A549 (cell line): ENCODE data around the gene PTPRA. TPM values are rescaled to one million over a fixed set of nuclear protein-coding genes. Genes with fewer than 3 reads are reported as not detected.
A peak's percentile ranks its signal among the peaks of the same experiment; 100 is the strongest.
"Not testable (repeated sequence)": the region's sequence is repeated elsewhere in the genome, so short reads cannot be mapped to it uniquely, and the experiment has no call there.

ENCODE experiments used
- ATAC-seq, 2 experiments: fragments of 200-7000 bp in 1 of 2; fragments of >200 bp in 1 of 2; cut with Nextera tagmentation in 1 of 2; cut with Tn5 transposase in 1 of 2; 3 replicates each; pipeline versions ENCODE4 v1.8.0 to v1.9.1; 2018 to 2020; ENCODE audit warnings: mild to moderate bottlenecking in 1 of 2, moderate library complexity in 1 of 2
- CTCF ChIA-PET: fragments of 300-600 bp; sonication (Branson Sonifier 250); formaldehyde crosslinking; extraction: SDS; loops from one replicate; lab custom pipeline; 2021; ENCODE audit warnings: antibody characterized with exemption, inconsistent platforms; lab: Yijun Ruan, JAX
- POLR2A ChIA-PET: fragments of 350-600 bp; formaldehyde crosslinking; extraction: SDS; loops from one replicate; lab custom pipeline; 2021; ENCODE audit warnings: antibody characterized with exemption, inconsistent platforms; lab: Yijun Ruan, JAX
- DNase-seq, 2 experiments: peaks; one replicate each; pipeline versions ENCODE4 v3.0.0 to v3.0.0-alpha.2; 2011 to 2016; ENCODE audit warnings: low read depth in 1 of 2, low spot score in 1 of 2
- FAIRE-seq: peaks from 2 replicates; lab custom pipeline; 2011; peaks lifted over from hg19 to GRCh38; lab: Jason Lieb, UNC
- H3K27ac ChIP-seq, 2 experiments: fragments of >200 bp; sonication (Bioruptor Twin); formaldehyde crosslinking; 3 replicates each; pipeline ENCODE4 v1.5.1; 2016 to 2017
- H3K4me1 ChIP-seq: fragments of >200 bp; sonication (Bioruptor Twin); formaldehyde crosslinking; 3 replicates; pipeline ENCODE4 v1.6.1; 2016
- H3K4me2 ChIP-seq: fragments of >200 bp; sonication (Bioruptor Twin); formaldehyde crosslinking; 3 replicates; pipeline ENCODE4 v1.6.1; 2016
- H3K4me3 ChIP-seq: fragments of >200 bp; sonication (Bioruptor Twin); formaldehyde crosslinking; 3 replicates; pipeline ENCODE4 v1.5.1; 2016
- H3K9me3 ChIP-seq: fragments of >200 bp; sonication (Bioruptor Twin); formaldehyde crosslinking; 3 replicates; pipeline ENCODE4 v1.6.1; 2016
- BHLHE40 ChIP-seq: IDR thresholded peaks from 2 replicates; pipeline ENCODE4 v1.6.1; 2012; ENCODE audit warnings: low read depth, low read length, inconsistent platforms
- CBX2 ChIP-seq: fragments of 200-600 bp; sonication (generic); IDR thresholded peaks from 2 replicates; pipeline ENCODE4 v1.6.1; 2016; ENCODE audit warnings: low read depth, mild to moderate bottlenecking, borderline replicate concordance
- CBX8 ChIP-seq: fragments of 200-600 bp; sonication (generic); IDR thresholded peaks from 2 replicates; pipeline ENCODE4 v1.6.1; 2016
- CHD4 ChIP-seq: fragments of 200-600 bp; sonication (generic); IDR thresholded peaks from 2 replicates; pipeline ENCODE4 v1.6.1; 2016; ENCODE audit warnings: antibody characterized with exemption, mild to moderate bottlenecking, borderline replicate concordance
- FOXS1 ChIP-seq: fragments of 250-450 bp; sonication (Bioruptor Pico); IDR thresholded peaks from 2 replicates; pipeline ENCODE4 v1.5.0; 2020; ENCODE audit warnings: mild to moderate bottlenecking, moderate library complexity
- HDAC2 ChIP-seq: fragments of 200-600 bp; sonication (generic); IDR thresholded peaks from 2 replicates; pipeline ENCODE4 v1.6.1; 2016
- HEYL ChIP-seq: fragments of 250-450 bp; sonication (Bioruptor Pico); IDR thresholded peaks from 2 replicates; pipeline ENCODE4 v1.8.0; 2021; ENCODE audit warnings: mild to moderate bottlenecking, moderate library complexity
- HOXB13 ChIP-seq: fragments of 250-450 bp; sonication (Bioruptor Pico); IDR thresholded peaks from 2 replicates; pipeline ENCODE4 v1.5.0; 2020; ENCODE audit warnings: low read depth, mild to moderate bottlenecking, moderate library complexity
- HOXB5 ChIP-seq: fragments of 250-450 bp; sonication (Bioruptor Pico); IDR thresholded peaks from 2 replicates; pipeline ENCODE4 v1.5.0; 2020; ENCODE audit warnings: mild to moderate bottlenecking, moderate library complexity
- KDM1A ChIP-seq: fragments of 200-600 bp; sonication (generic); IDR thresholded peaks from 2 replicates; pipeline ENCODE4 v1.6.1; 2016; ENCODE audit warnings: low read depth, mild to moderate bottlenecking
- NFE2L2 ChIP-seq: fragments of 150-350 bp; conservative IDR thresholded peaks from 2 replicates; pipeline ENCODE4 v1.6.1; 2014; ENCODE audit warnings: low read length
- PHF8 ChIP-seq: fragments of 200-600 bp; sonication (generic); IDR thresholded peaks from 2 replicates; pipeline ENCODE4 v1.6.1; 2016; ENCODE audit warnings: low read depth, mild to moderate bottlenecking, antibody characterized with exemption, moderate library complexity, borderline replicate concordance
- RAD21 ChIP-seq, 2 experiments: fragments of >200 bp in 1 of 2; sonication (Bioruptor Twin) in 1 of 2; formaldehyde crosslinking in 1 of 2; IDR thresholded peaks in 1 of 2; conservative IDR thresholded peaks in 1 of 2; 2 replicates in 1 of 2; 3 replicates in 1 of 2; pipeline ENCODE4 v1.6.1; 2012 to 2018; ENCODE audit warnings: inconsistent platforms in 1 of 2
- RARB ChIP-seq: fragments of 250-450 bp; sonication (Bioruptor Pico); IDR thresholded peaks from 2 replicates; pipeline ENCODE4 v1.8.0; 2021; ENCODE audit warnings: mild to moderate bottlenecking, moderate library complexity
- RCOR1 ChIP-seq: fragments of 150-350 bp; IDR thresholded peaks from 2 replicates; pipeline ENCODE4 v1.6.1; 2014; ENCODE audit warnings: antibody characterized with exemption, low read length, low read depth
- RFX5 ChIP-seq: fragments of 450-650 bp; IDR thresholded peaks from 2 replicates; pipeline ENCODE4 v1.7.1; 2014; ENCODE audit warnings: antibody characterized with exemption, mild to moderate bottlenecking, moderate library complexity
- RNF2 ChIP-seq: fragments of 200-600 bp; sonication (generic); IDR thresholded peaks from 2 replicates; pipeline ENCODE4 v1.6.1; 2016; ENCODE audit warnings: low read depth, mild to moderate bottlenecking, antibody characterized with exemption, moderate library complexity, borderline replicate concordance
- SMC3 ChIP-seq: fragments of >200 bp; sonication (Bioruptor Twin); formaldehyde crosslinking; IDR thresholded peaks from 3 replicates; pipeline ENCODE4 v1.6.1; 2018; ENCODE audit warnings: inconsistent platforms
- SREBF2 ChIP-seq: fragments of 450-650 bp; IDR thresholded peaks from 2 replicates; pipeline ENCODE4 v1.6.1; 2014; ENCODE audit warnings: mild to moderate bottlenecking, moderate library complexity
- TP53 ChIP-seq: fragments of 250-450 bp; sonication (Bioruptor Pico); IDR thresholded peaks from 2 replicates; pipeline ENCODE4 v1.5.0; 2021; ENCODE audit warnings: mild to moderate bottlenecking, moderate library complexity
- ZNF302 ChIP-seq: fragments of 250-450 bp; sonication (Bioruptor Pico); IDR thresholded peaks from 2 replicates; pipeline ENCODE4 v1.9.0; 2021; ENCODE audit warnings: inconsistent platforms, mild to moderate bottlenecking, moderate library complexity
- ZSCAN20 ChIP-seq: fragments of 250-450 bp; sonication (Bioruptor Pico); IDR thresholded peaks from 2 replicates; pipeline ENCODE4 v1.8.0; 2022; ENCODE audit warnings: mild to moderate bottlenecking, moderate library complexity
- WGBS: methylation state at CpG from one replicate; pipeline ENCODE4 v1.1.6; 2017; ENCODE audit errors: missing lambda C conversion rate; 5-methylcytosine and 5-hydroxymethylcytosine counted together
- polyA plus RNA-seq, 4 experiments: library from polyadenylated mRNA; depleted of rRNA in 3 of 4; stranded (reverse); fragments of >200 nt; fragmentation: RNase III in 1 of 4; extraction: RNeasy Plus Mini Kit Qiagen cat#74134 plus additional on column Dnase treatment in 1 of 4; gene quantifications; 2 replicates in 3 of 4; 3 replicates in 1 of 4; pipeline ENCODE4 v1.2.3, GENCODE V29; 2011 to 2017
- TF ChIP-seq, protein P1 (sequence below): fragments of 450-650 bp; IDR thresholded peaks from 2 replicates; pipeline ENCODE4 v1.6.1; 2014; ENCODE audit warnings: antibody characterized with exemption
- TF ChIP-seq, protein P2 (sequence below): fragments of 150-350 bp; IDR thresholded peaks from 2 replicates; pipeline ENCODE4 v1.6.1; 2014; ENCODE audit warnings: low read depth, mild to moderate bottlenecking, low read length
- TF ChIP-seq, protein P3 (sequence below): IDR thresholded peaks from 2 replicates; pipeline ENCODE4 v1.6.1; 2012
- TF ChIP-seq, protein P4 (sequence below): fragments of >200 bp; sonication (Bioruptor Twin); formaldehyde crosslinking; IDR thresholded peaks from 3 replicates; pipeline ENCODE4 v1.5.1; 2016
- TF ChIP-seq, protein P5 (sequence below): IDR thresholded peaks from 2 replicates; pipeline ENCODE4 v1.6.1; 2012; ENCODE audit warnings: low read depth, borderline replicate concordance

PTPRA gene
- polyA plus RNA-seq, 2 of the 4 experiments (the other 2 are of a cell fraction), result 29.2 to 83.2 TPM

DNA sequence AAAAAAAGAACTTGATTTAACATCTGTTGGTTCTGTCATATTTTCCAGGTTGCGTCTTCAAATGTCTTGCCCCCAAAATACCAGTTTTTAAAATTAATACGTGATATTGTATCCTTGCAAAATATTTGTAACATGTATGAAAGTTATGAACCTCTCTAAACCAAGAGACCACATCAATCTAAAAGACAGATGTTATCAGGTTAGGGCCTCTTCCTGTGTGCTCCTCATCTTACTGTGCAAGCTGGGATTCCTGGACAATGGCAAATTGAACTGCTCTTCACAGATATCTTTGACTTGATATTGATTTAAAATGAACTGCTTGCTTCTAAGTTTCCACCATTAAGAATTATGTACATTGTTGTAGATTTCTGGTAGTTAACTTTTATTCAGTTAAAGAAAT is 47.5 kb upstream of the PTPRA start:
- WGBS, result 89% methylated on average over 2 of the region's 2 CpGs
- Histone ChIP-seq H3K4me1 (peaks cover 6% of the 10 kb centered on the region), H3K9me3 (no peaks in the 10 kb centered on the region), H3K4me3 (no peak overlapping the region)
- DNase-seq (no peak), FAIRE-seq (peak; percentile 36), ATAC-seq (no peak)
- POLR2A ChIA-PET, result no interaction called here
- CTCF ChIA-PET, result no interaction called here
- TF ChIP-seq KDM1A (no peak), ZSCAN20 (no peak), HOXB5 (CRISPR knock-in tag) (no peak), SREBF2 (no peak), BHLHE40 (no peak), CBX8 (no peak), FOXS1 (CRISPR knock-in tag) (no peak)
- TF ChIP-seq, protein P1, sequence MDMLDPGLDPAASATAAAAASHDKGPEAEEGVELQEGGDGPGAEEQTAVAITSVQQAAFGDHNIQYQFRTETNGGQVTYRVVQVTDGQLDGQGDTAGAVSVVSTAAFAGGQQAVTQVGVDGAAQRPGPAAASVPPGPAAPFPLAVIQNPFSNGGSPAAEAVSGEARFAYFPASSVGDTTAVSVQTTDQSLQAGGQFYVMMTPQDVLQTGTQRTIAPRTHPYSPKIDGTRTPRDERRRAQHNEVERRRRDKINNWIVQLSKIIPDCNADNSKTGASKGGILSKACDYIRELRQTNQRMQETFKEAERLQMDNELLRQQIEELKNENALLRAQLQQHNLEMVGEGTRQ, result no peak
- TF ChIP-seq, protein P2, sequence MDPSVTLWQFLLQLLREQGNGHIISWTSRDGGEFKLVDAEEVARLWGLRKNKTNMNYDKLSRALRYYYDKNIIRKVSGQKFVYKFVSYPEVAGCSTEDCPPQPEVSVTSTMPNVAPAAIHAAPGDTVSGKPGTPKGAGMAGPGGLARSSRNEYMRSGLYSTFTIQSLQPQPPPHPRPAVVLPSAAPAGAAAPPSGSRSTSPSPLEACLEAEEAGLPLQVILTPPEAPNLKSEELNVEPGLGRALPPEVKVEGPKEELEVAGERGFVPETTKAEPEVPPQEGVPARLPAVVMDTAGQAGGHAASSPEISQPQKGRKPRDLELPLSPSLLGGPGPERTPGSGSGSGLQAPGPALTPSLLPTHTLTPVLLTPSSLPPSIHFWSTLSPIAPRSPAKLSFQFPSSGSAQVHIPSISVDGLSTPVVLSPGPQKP, result no peak
- TF ChIP-seq, all 56 proteins: peak for 0
- Histone ChIP-seq H3K27ac (no peak overlapping the region), H3K4me2 (no peak overlapping the region)

DNA sequence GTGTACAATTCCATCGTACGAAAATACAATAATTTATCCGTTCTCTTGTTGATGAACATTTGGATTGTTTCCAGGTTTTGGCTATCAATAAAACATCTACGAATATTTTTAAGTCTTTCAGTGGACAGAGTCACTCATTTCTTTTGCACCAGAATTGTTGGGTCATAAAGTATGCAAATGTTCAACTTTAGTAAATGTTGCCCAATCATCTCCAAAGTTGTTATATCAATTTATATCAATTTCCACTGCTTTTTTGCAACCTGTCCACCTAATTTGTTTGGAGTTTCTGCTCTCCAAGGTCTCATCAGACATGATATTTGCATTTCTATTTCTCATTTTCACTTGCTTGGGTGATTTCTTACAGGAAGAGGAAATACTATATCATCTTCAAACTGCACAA is 46.6 kb upstream of the PTPRA start:
- DNase-seq, result no peak
- Histone ChIP-seq H3K9me3 (no peaks in the 10 kb centered on the region), H3K4me2 (no peak overlapping the region), H3K4me1 (peaks cover 6% of the 10 kb centered on the region), H3K4me3 (no peak overlapping the region), H3K27ac (no peak overlapping the region)
- peak; percentile 32 for FAIRE-seq
- ChIA-PET CTCF (no interaction called here), POLR2A (no interaction called here)
- TF ChIP-seq CBX2, result no peak
- no peak for TF ChIP-seq SMC3
- no peak for TF ChIP-seq CHD4
- TF ChIP-seq RAD21 (conservative IDR thresholded peaks at IDR 0.05 in 1 of 2, IDR thresholded peaks at IDR 0.05 in 1 of 2), result no peak
- TF ChIP-seq, protein P2, result no peak
- no peak for TF ChIP-seq ZNF302 (CRISPR knock-in tag)
- no peak for TF ChIP-seq HOXB13 (CRISPR knock-in tag)
- no peak for ATAC-seq
- 45% methylated on average over 4 of the region's 4 CpGs for WGBS

DNA sequence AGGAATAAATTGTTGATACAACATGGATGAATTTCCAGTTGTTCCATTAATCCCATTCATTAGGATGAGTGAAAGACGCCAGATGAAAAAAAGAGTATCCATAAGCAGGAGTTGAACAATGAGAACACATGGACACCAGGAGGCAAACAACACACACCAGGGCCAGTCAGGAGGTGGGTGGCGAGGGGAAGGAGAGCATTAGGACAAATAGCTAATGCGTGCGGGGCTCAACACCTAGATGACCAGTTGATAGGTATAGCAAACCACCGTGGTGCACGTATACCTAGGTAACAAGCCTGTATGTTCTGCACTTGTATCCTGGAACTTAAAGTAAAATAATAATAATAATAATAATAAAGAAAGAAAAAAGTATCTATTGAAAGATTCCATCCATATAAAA is 43.9 kb upstream of the PTPRA start:
- H3K4me3 ChIP-seq, result no peak overlapping the region
- H3K9me3 ChIP-seq, result no peaks in the 10 kb centered on the region
- WGBS, result 53% methylated on average over 6 of the region's 6 CpGs
- peak; percentile 24 to 33; a peak in 1 of 6 replicates for ATAC-seq
- TF ChIP-seq, protein P3, sequence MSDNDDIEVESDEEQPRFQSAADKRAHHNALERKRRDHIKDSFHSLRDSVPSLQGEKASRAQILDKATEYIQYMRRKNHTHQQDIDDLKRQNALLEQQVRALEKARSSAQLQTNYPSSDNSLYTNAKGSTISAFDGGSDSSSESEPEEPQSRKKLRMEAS, result no peak
- TF ChIP-seq NFE2L2 (no peak), RNF2 (no peak), TP53 (CRISPR knock-in tag) (no peak), HEYL (CRISPR knock-in tag) (no peak), RAD21 (conservative IDR thresholded peaks at IDR 0.05 in 1 of 2, IDR thresholded peaks at IDR 0.05 in 1 of 2) (no peak), RARB (CRISPR knock-in tag) (no peak), RCOR1 (no peak), RFX5 (no peak), HDAC2 (no peak), PHF8 (no peak), SREBF2 (no peak)
- TF ChIP-seq, protein P4, sequence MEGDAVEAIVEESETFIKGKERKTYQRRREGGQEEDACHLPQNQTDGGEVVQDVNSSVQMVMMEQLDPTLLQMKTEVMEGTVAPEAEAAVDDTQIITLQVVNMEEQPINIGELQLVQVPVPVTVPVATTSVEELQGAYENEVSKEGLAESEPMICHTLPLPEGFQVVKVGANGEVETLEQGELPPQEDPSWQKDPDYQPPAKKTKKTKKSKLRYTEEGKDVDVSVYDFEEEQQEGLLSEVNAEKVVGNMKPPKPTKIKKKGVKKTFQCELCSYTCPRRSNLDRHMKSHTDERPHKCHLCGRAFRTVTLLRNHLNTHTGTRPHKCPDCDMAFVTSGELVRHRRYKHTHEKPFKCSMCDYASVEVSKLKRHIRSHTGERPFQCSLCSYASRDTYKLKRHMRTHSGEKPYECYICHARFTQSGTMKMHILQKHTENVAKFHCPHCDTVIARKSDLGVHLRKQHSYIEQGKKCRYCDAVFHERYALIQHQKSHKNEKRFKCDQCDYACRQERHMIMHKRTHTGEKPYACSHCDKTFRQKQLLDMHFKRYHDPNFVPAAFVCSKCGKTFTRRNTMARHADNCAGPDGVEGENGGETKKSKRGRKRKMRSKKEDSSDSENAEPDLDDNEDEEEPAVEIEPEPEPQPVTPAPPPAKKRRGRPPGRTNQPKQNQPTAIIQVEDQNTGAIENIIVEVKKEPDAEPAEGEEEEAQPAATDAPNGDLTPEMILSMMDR, result no peak
- TF ChIP-seq, protein P5, sequence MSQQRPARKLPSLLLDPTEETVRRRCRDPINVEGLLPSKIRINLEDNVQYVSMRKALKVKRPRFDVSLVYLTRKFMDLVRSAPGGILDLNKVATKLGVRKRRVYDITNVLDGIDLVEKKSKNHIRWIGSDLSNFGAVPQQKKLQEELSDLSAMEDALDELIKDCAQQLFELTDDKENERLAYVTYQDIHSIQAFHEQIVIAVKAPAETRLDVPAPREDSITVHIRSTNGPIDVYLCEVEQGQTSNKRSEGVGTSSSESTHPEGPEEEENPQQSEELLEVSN, result no peak
- peaks cover 6% of the 10 kb centered on the region; the same call in 1 of the 3 replicates for H3K4me1 ChIP-seq
- ChIA-PET POLR2A (interaction anchor here (0.7 to 1.0 kb wide), 2 partner anchors 14 to 52 kb away, joined by 3 read pairs; no protein-coding TSS in a partner anchor), CTCF (interaction anchor here (1.3 kb wide), 1 partner anchor 23 kb away, joined by 5 read pairs; no protein-coding TSS in a partner anchor)
- no peak for DNase-seq
- no peak overlapping the region for H3K27ac ChIP-seq
- FAIRE-seq, result no peak
- no peak overlapping the region for H3K4me2 ChIP-seq

DNA sequence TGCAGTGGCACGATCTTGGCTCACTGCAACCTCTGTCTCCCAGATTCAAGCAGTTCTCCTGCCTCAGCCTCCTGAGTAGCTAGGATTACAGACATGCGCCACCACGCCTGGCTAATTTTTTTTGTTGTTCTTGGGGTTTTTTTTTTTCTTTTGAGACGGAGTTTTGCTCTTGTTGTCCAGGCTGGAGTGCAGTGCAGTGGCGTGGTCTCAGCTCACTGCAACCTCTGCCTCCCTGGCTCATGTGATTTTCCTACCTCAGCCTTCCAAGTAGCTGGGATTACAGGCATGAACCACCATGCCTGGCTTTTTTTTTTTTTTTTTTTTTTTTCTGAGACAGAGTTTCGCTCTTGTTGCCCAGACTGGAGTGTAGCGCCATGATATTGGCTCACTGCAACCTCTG is 42.1 kb upstream of the PTPRA start:
- ChIA-PET CTCF (interaction anchor here (0.6 to 1.1 kb wide), 5 partner anchors 21 to 290 kb away, joined by 3 read pairs; no protein-coding TSS in a partner anchor), POLR2A (interaction anchor here (0.9 kb wide), 1 partner anchor 10 kb away, joined by 3 read pairs; the partner anchor contains the start of genes PCED1A and VPS16)
- H3K4me2 ChIP-seq, H3K27ac ChIP-seq, DNase-seq, H3K4me3 ChIP-seq, FAIRE-seq, H3K4me1 ChIP-seq, ATAC-seq, H3K9me3 ChIP-seq: not testable (repeated sequence)
- 79% methylated on average over 7 of the region's 7 CpGs for WGBS
